H1 (cell line): ENCODE results near the gene GOLGB1. TPM values are rescaled to one million over a fixed set of nuclear protein-coding genes. Genes with fewer than 3 reads are reported as not detected.

Experiments used
- CTCF ChIA-PET: fragments of 300-600 bp; sonication (Branson Sonifier 250); formaldehyde crosslinking; loops from one replicate; lab custom pipeline; 2021; ENCODE audit not compliant: partially characterized antibody; lab: Charles Lee
- POLR2A ChIA-PET: fragments of 300-600 bp; sonication (Branson Sonifier 250); formaldehyde crosslinking; loops from one replicate; lab custom pipeline; 2021; ENCODE audit warnings: inconsistent platforms; ENCODE audit not compliant: partially characterized antibody; lab: Charles Lee
- DNase-seq, 2 experiments: peaks; one replicate each; pipeline versions ENCODE4 v3.0.0 to v3.0.0-alpha.2; 2010 to 2022; ENCODE audit warnings: low spot score in 2 of 2, low read depth in 1 of 2, mixed read lengths in 1 of 2
- FAIRE-seq: peaks from 2 replicates; lab custom pipeline; 2011; peaks lifted over from hg19 to GRCh38; lab: Jason Lieb, UNC
- H2AFZ ChIP-seq: 2 replicates; pipeline ENCODE4 v1.8.1; 2012; ENCODE audit warnings: low read length, inconsistent platforms
- H2AK5ac ChIP-seq: 2 replicates; pipeline ENCODE4 v1.6.1; 2013; ENCODE audit warnings: low read depth, low read length
- H2BK120ac ChIP-seq: replicated peaks from 2 replicates; pipeline ENCODE3; 2013; ENCODE audit warnings: low read depth, low read length, inconsistent platforms
- H2BK12ac ChIP-seq: 2 replicates; pipeline ENCODE4 v1.6.1; 2013; ENCODE audit warnings: low read depth, low read length
- H2BK15ac ChIP-seq: 2 replicates; pipeline ENCODE4 v1.6.1; 2013; ENCODE audit warnings: low read length
- H2BK20ac ChIP-seq: 2 replicates; pipeline ENCODE4 v1.6.1; 2013; ENCODE audit warnings: low read length
- H2BK5ac ChIP-seq: 2 replicates; pipeline ENCODE4 v1.6.1; 2013; ENCODE audit warnings: low read depth, low read length
- H3K14ac ChIP-seq: 2 replicates; pipeline ENCODE4 v1.6.1; 2013; ENCODE audit warnings: inconsistent platforms; ENCODE audit not compliant: insufficient read length
- H3K18ac ChIP-seq: 2 replicates; pipeline ENCODE4 v1.6.1; 2013; ENCODE audit warnings: low read length; ENCODE audit errors: extremely low read depth
- H3K23ac ChIP-seq: 2 replicates; pipeline ENCODE4 v1.6.1; 2013; ENCODE audit warnings: inconsistent platforms; ENCODE audit not compliant: insufficient read length
- H3K23me2 ChIP-seq: 2 replicates; pipeline ENCODE4 v1.6.1; 2013; ENCODE audit warnings: low read depth, low read length
- H3K27ac ChIP-seq: 2 replicates; pipeline ENCODE4 v1.6.1; 2011; ENCODE audit warnings: low read depth, low read length, inconsistent platforms
- H3K27me3 ChIP-seq, 4 experiments: replicated peaks in 1 of 4; 1 replicate in 1 of 4; 2 replicates in 3 of 4; pipeline versions ENCODE4 v1.6.1 to v1.8.1; 2011 to 2013; ENCODE audit warnings: low read length in 3 of 4, mild to moderate bottlenecking in 3 of 4, inconsistent platforms in 2 of 4, mixed read lengths in 2 of 4, moderate library complexity in 1 of 4; ENCODE audit not compliant: control insufficient read depth in 3 of 4, insufficient read depth in 3 of 4; ENCODE audit errors: extremely low read depth in 1 of 4
- H3K36me3 ChIP-seq, 4 experiments: 2 replicates each; pipeline versions ENCODE4 v1.6.1 to v1.8.1; 2011 to 2013; ENCODE audit warnings: mild to moderate bottlenecking in 4 of 4, low read length in 3 of 4, moderate library complexity in 2 of 4, control low read depth in 1 of 4, inconsistent platforms in 1 of 4; ENCODE audit not compliant: insufficient read depth in 4 of 4, control insufficient read depth in 2 of 4
- H3K4ac ChIP-seq: replicated peaks from 2 replicates; pipeline ENCODE3; 2013; ENCODE audit warnings: low read length, low read depth, mixed read lengths, inconsistent platforms; ENCODE audit not compliant: insufficient read length
- H3K4me1 ChIP-seq, 4 experiments: replicated peaks in 1 of 4; 1 replicate in 1 of 4; 2 replicates in 3 of 4; pipeline versions ENCODE4 v1.6.1 to v1.8.1; 2011 to 2013; ENCODE audit warnings: low read length in 3 of 4, inconsistent platforms in 2 of 4, mixed read lengths in 1 of 4; ENCODE audit not compliant: insufficient read depth in 4 of 4, control insufficient read depth in 3 of 4
- H3K4me2 ChIP-seq, 2 experiments: 2 replicates each; pipeline versions ENCODE4 v1.6.1 to v1.8.1; 2011 to 2013; ENCODE audit warnings: low read depth in 2 of 2, low read length in 2 of 2, control low read depth in 1 of 2, inconsistent platforms in 1 of 2, mild to moderate bottlenecking in 1 of 2; ENCODE audit not compliant: insufficient read depth in 1 of 2
- H3K4me3 ChIP-seq, 4 experiments: fragments of 200-600, 300-600 bp in 1 of 4; sonication (generic), shearing (Covaris generic), sonication (Bioruptor Twin) in 1 of 4; 2 replicates each; pipeline versions ENCODE4 v1.5.1 to v1.8.1; 2011 to 2016; ENCODE audit warnings: low read length in 4 of 4, low read depth in 3 of 4, control low read depth in 2 of 4, inconsistent platforms in 2 of 4, mild to moderate bottlenecking in 2 of 4, mixed read lengths in 1 of 4, moderate library complexity in 1 of 4; ENCODE audit not compliant: insufficient read depth in 2 of 4; ENCODE audit errors: extremely low read depth in 1 of 4
- H3K56ac ChIP-seq: replicated peaks from 2 replicates; pipeline ENCODE3; 2013; ENCODE audit warnings: low read depth, mild to moderate bottlenecking, mixed read lengths, low read length, inconsistent platforms; ENCODE audit not compliant: insufficient read length
- H3K79me1 ChIP-seq: 2 replicates; pipeline ENCODE4 v1.6.1; 2013; ENCODE audit warnings: low read depth, low read length, control low read depth
- H3K79me2 ChIP-seq, 2 experiments: 2 replicates each; pipeline versions ENCODE4 v1.6.1 to v1.8.1; 2012 to 2013; ENCODE audit warnings: low read length in 2 of 2, mild to moderate bottlenecking in 2 of 2, inconsistent platforms in 1 of 2; ENCODE audit not compliant: insufficient read depth in 2 of 2, control insufficient read depth in 1 of 2
- H3K9ac ChIP-seq, 4 experiments: replicated peaks in 1 of 4; 1 replicate in 1 of 4; 2 replicates in 3 of 4; pipeline versions ENCODE4 v1.6.1 to v1.8.1; 2011 to 2013; ENCODE audit warnings: low read depth in 3 of 4, low read length in 3 of 4, control low read depth in 2 of 4, mild to moderate bottlenecking in 2 of 4, moderate library complexity in 2 of 4, inconsistent platforms in 1 of 4; ENCODE audit errors: extremely low read depth in 1 of 4
- H3K9me3 ChIP-seq, 2 experiments: 2 replicates each; pipeline versions ENCODE4 v1.6.1 to v1.8.1; 2012 to 2013; ENCODE audit warnings: mild to moderate bottlenecking in 2 of 2, moderate library complexity in 2 of 2, control low read depth in 1 of 2, inconsistent platforms in 1 of 2, low read depth in 1 of 2, low read length in 1 of 2, mixed read lengths in 1 of 2; ENCODE audit not compliant: insufficient read depth in 2 of 2
- H4K20me1 ChIP-seq, 2 experiments: replicated peaks in 1 of 2; 2 replicates each; pipeline versions ENCODE3 to v1.8.1; 2011 to 2013; ENCODE audit warnings: inconsistent platforms in 2 of 2, low read length in 2 of 2, mild to moderate bottlenecking in 1 of 2; ENCODE audit not compliant: insufficient read depth in 2 of 2, control insufficient read depth in 1 of 2
- H4K5ac ChIP-seq: 2 replicates; pipeline ENCODE4 v1.6.1; 2013; ENCODE audit warnings: low read length, low read depth, mixed read lengths, inconsistent platforms; ENCODE audit not compliant: insufficient read length
- H4K8ac ChIP-seq: 2 replicates; pipeline ENCODE4 v1.8.0; 2013; ENCODE audit warnings: mild to moderate bottlenecking, moderate library complexity, low read length, inconsistent platforms; ENCODE audit not compliant: insufficient read depth; ENCODE audit errors: extremely low read depth
- H4K91ac ChIP-seq: replicated peaks from 2 replicates; pipeline ENCODE3; 2013; ENCODE audit warnings: low read length, mixed read lengths, inconsistent platforms; ENCODE audit not compliant: insufficient read length
- WGBS, 2 experiments: shearing (Covaris generic) in 1 of 2; methylation state at CpG; one replicate each; pipeline versions ENCODE4 v1.1.6 to v1.1.7; 2013 to 2015; ENCODE audit warnings: low lambda C conversion rate in 2 of 2, mixed read lengths in 2 of 2, inconsistent platforms in 1 of 2, low coverage in 1 of 2, missing lambda C conversion rate in 1 of 2; ENCODE audit not compliant: insufficient replicate concordance in 2 of 2, insufficient coverage in 1 of 2, insufficient read length in 1 of 2; ENCODE audit errors: extremely low coverage in 1 of 2, missing lambda C conversion rate in 1 of 2; 5-methylcytosine and 5-hydroxymethylcytosine counted together
- long read RNA-seq, 2 experiments: library from RNA in 1 of 2; library from capped mRNA in 1 of 2; stranded (forward); transcript quantifications; one replicate each; pipeline ENCODE4 v2.0.0, GENCODE V29; 2021; ENCODE audit warnings: inconsistent platforms in 1 of 2
- polyA minus RNA-seq, 3 experiments: library from RNA; depleted of rRNA, polyadenylated mRNA; stranded (reverse); fragments of >200 nt; gene quantifications; 1 replicate in 2 of 3; 2 replicates in 1 of 3; pipeline ENCODE4 v1.2.3, GENCODE V29; 2011
- polyA plus RNA-seq, 7 experiments: library from polyadenylated mRNA; depleted of rRNA in 3 of 7; stranded (reverse) in 5 of 7; unstranded in 2 of 7; fragments of >200 nt in 5 of 7; fragments of 200-250 nt in 2 of 7; gene quantifications; 1 replicate in 5 of 7; 2 replicates in 1 of 7; 4 replicates in 1 of 7; pipeline versions ENCODE4 v1.2.1 to v1.2.3, GENCODE V29; 2011 to 2013; ENCODE audit warnings: missing spikeins in 2 of 7, mixed read lengths in 2 of 7
- total RNA-seq: library from RNA; stranded (reverse); fragmentation: NEBNext Ultra II Directional; extraction: Animal tissue kit (Norgen Biotek cat#: 25700); gene quantifications from 2 replicates; pipeline ENCODE4 v1.2.1, GENCODE V29; 2021
- TF ChIP-seq, protein P1 (sequence below): IDR thresholded peaks from 2 replicates; pipeline ENCODE4 v1.6.1; 2011; ENCODE audit warnings: low read depth, mild to moderate bottlenecking, low read length; ENCODE audit not compliant: insufficient read depth

GOLGB1 gene, protein sequence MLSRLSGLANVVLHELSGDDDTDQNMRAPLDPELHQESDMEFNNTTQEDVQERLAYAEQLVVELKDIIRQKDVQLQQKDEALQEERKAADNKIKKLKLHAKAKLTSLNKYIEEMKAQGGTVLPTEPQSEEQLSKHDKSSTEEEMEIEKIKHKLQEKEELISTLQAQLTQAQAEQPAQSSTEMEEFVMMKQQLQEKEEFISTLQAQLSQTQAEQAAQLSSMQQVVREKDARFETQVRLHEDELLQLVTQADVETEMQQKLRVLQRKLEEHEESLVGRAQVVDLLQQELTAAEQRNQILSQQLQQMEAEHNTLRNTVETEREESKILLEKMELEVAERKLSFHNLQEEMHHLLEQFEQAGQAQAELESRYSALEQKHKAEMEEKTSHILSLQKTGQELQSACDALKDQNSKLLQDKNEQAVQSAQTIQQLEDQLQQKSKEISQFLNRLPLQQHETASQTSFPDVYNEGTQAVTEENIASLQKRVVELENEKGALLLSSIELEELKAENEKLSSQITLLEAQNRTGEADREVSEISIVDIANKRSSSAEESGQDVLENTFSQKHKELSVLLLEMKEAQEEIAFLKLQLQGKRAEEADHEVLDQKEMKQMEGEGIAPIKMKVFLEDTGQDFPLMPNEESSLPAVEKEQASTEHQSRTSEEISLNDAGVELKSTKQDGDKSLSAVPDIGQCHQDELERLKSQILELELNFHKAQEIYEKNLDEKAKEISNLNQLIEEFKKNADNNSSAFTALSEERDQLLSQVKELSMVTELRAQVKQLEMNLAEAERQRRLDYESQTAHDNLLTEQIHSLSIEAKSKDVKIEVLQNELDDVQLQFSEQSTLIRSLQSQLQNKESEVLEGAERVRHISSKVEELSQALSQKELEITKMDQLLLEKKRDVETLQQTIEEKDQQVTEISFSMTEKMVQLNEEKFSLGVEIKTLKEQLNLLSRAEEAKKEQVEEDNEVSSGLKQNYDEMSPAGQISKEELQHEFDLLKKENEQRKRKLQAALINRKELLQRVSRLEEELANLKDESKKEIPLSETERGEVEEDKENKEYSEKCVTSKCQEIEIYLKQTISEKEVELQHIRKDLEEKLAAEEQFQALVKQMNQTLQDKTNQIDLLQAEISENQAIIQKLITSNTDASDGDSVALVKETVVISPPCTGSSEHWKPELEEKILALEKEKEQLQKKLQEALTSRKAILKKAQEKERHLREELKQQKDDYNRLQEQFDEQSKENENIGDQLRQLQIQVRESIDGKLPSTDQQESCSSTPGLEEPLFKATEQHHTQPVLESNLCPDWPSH (N-terminal part only)
- total RNA-seq (27.3 and 28.5 TPM in 2 replicates), polyA plus RNA-seq (2011; rRNA removed) (3.9 and 5.9 TPM in 2 replicates), polyA minus RNA-seq (2011; rRNA and poly(A)+ RNA removed) (12.7 and 14.9 TPM in 2 replicates)
- 7.5 TPM for polyA plus RNA-seq (2011; cell fraction: cytosol; rRNA removed)
- polyA plus RNA-seq (2011; cell fraction: nucleus; rRNA removed), result 21.4 TPM
- polyA plus RNA-seq (2012, experiment 1 of 2), result 15.9 to 22.2 TPM (median 17.7 TPM) in 4 replicates
- polyA plus RNA-seq (2012, experiment 2 of 2), result 0.75 TPM
- 21.6 TPM for polyA plus RNA-seq (2013, experiment 1 of 2)
- polyA plus RNA-seq (2013, experiment 2 of 2), result 20.2 TPM
- polyA minus RNA-seq (2011; cell fraction: cytosol; rRNA and poly(A)+ RNA removed), result 12.0 TPM
- polyA minus RNA-seq (2011; cell fraction: nucleus; rRNA and poly(A)+ RNA removed), result 24.7 TPM
- long read RNA-seq, experiment 1, partial matches to known transcripts, result 14 of 18 reads
- long read RNA-seq, experiment 1, other reads (novel, unspliced or antisense), result 4 of 18 reads
- long read RNA-seq, experiment 2, partial matches to known transcripts, result 7 of 14 reads
- long read RNA-seq, experiment 2, other reads (novel, unspliced or antisense), result 7 of 14 reads

DNA sequence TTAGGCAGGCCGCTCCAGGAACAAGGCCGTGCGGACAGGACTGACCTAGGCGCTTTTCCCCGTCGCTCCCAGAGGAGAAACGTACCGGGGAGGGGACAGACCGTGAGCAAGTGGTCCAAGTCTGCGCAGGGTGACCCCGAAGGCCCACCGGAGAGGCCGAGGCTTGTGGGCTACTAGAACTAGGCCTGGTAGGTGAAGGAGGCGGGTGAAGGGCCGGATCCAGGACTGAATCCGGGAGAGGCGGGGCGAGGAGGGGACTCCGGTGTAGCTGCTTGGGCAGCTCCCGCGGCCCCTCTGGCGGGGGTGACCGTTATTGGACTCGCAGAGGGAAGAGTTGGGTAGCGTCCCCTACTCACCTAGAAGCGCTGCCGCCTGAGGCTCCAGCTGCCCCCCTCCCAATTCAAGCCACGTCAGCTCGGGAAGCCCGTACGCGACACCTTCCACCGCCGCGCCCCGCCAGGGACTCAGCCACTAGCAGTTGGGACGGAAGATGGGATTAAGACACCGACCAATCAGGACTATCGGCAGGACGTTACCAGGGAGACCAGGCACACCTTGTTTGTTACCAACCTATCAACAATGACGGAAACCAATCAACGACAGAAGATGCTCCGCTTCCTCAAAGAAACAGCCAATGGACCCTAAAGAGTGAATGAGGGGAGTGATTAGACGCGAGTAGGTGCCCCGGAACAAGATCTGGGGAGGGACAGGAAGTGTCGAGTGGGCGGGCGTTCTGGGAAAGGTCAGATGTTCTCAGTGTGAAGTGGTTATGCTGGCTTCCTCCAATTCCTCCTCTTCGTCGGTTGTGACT lies at the start of gene GOLGB1:
GOLGB1 (minus strand) TSS at position 466 of the 811 bp plus-strand sequence. CDS start 18,770 bp downstream, outside the sequence.
- no peak within 1 kb of the TSS for H3K56ac ChIP-seq
- H3K4me3 ChIP-seq, result peak within 1 kb of the TSS; percentile 81 to 98 (median 92)
- H2BK5ac ChIP-seq, result peak within 1 kb of the TSS; percentile 87
- no peak within 1 kb of the TSS; the same call in 1 of the 2 replicates for H2BK15ac ChIP-seq
- H4K20me1 ChIP-seq, result peaks cover 0 to 2% of the 10 kb centered on the region in 2 experiments
- H3K23me2 ChIP-seq, result peaks cover 9% of the 10 kb centered on the region
- no peak within 1 kb of the TSS for H3K14ac ChIP-seq
- H3K36me3 ChIP-seq, result no peaks in the 10 kb centered on the region
- no peaks in the 10 kb centered on the region for H3K9me3 ChIP-seq
- no peak within 1 kb of the TSS; the same call in 1 of the 2 replicates for H2BK12ac ChIP-seq
- H3K27ac ChIP-seq, result peak within 1 kb of the TSS; percentile 93
- DNase-seq (peak; percentile 92 to 94), FAIRE-seq (peak; percentile 99)
- H2AK5ac ChIP-seq, result no peak within 1 kb of the TSS
- peak within 1 kb of the TSS; percentile 6 for H3K4ac ChIP-seq
- peak within 1 kb of the TSS; percentile 90 to 92 for H3K4me2 ChIP-seq
- no peaks in the 10 kb centered on the region for H3K79me1 ChIP-seq
- 0 out of 2 replicates have a peak within 1 kb of the TSS, but pooled peaks have one; percentile 73 for H3K18ac ChIP-seq
- WGBS, 2 experiments, result 2% methylated on average over 50 of the region's 51 CpGs; no CpG with 5 or more reads in 1 of the 2 experiments
- peak within 1 kb of the TSS; percentile 98 for H4K8ac ChIP-seq
- H3K27me3 ChIP-seq, result no peaks in the 10 kb centered on the region
- H3K9ac ChIP-seq, result peak within 1 kb of the TSS; percentile 61 to 97 (median 96)
- H3K4me1 ChIP-seq, result peaks cover 0 to 5% (median 2%) of the 10 kb centered on the region in 4 experiments; a peak in 2 of 7 replicates
- H4K5ac ChIP-seq, result peak within 1 kb of the TSS; percentile 55
- H2BK120ac ChIP-seq, result no peak within 1 kb of the TSS
- H2AFZ ChIP-seq, result peak within 1 kb of the TSS; percentile 58; the same call in 1 of the 2 replicates
- no peak within 1 kb of the TSS for H3K23ac ChIP-seq
- H2BK20ac ChIP-seq, result no peak within 1 kb of the TSS
- ChIA-PET CTCF (interaction anchor here (1.1 kb wide), 1 partner anchor 22 kb away, joined by 4 read pairs; no protein-coding TSS in a partner anchor), POLR2A (interaction anchor here (0.6 to 3.1 kb wide), 16 partner anchors 10 to 1676 kb away, joined by 3 to 8 read pairs (median 4); partner anchors contain the start of gene POLQ)
- peaks cover 0 to 33% of the 10 kb centered on the region in 2 experiments; a peak in 2 of 4 replicates for H3K79me2 ChIP-seq
- no peak within 1 kb of the TSS for H4K91ac ChIP-seq
- TF ChIP-seq, protein P1, sequence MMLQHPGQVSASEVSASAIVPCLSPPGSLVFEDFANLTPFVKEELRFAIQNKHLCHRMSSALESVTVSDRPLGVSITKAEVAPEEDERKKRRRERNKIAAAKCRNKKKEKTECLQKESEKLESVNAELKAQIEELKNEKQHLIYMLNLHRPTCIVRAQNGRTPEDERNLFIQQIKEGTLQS, result no peak
